HUES64 (cell line): ENCODE data around the gene PLCB1.
"Not testable (repeated sequence)": the region's sequence is repeated elsewhere in the genome, so short reads cannot be mapped to it uniquely, and the experiment has no call there.

Experiments used
- H3K27ac ChIP-seq: 2 replicates; pipeline ENCODE4 v1.7.0; 2013; ENCODE audit warnings: low read depth, low read length, inconsistent platforms
- H3K27me3 ChIP-seq: 2 replicates; pipeline ENCODE4 v1.6.1; 2013; ENCODE audit warnings: mild to moderate bottlenecking, low read length; ENCODE audit not compliant: insufficient read depth
- H3K36me3 ChIP-seq: 2 replicates; pipeline ENCODE4 v1.6.1; 2013; ENCODE audit warnings: mild to moderate bottlenecking, low read length; ENCODE audit not compliant: insufficient read depth
- H3K4me1 ChIP-seq: 2 replicates; pipeline ENCODE4 v1.6.1; 2013; ENCODE audit warnings: mild to moderate bottlenecking, low read length, moderate library complexity; ENCODE audit not compliant: insufficient read depth
- H3K4me3 ChIP-seq: 2 replicates; pipeline ENCODE4 v1.5.1; 2013; ENCODE audit warnings: mild to moderate bottlenecking, low read length, moderate library complexity
- H3K9ac ChIP-seq: 2 replicates; pipeline ENCODE4 v1.6.1; 2013; ENCODE audit warnings: mild to moderate bottlenecking, low read depth, low read length
- H3K9me3 ChIP-seq: 2 replicates; pipeline ENCODE4 v1.6.1; 2013; ENCODE audit warnings: low read depth, low read length; ENCODE audit not compliant: insufficient read depth
- WGBS: fragments of 150-250, 120-280 bp; methylation state at CpG from one replicate; pipeline ENCODE4 v1.1.7; 2013; ENCODE audit warnings: missing lambda C conversion rate; 5-methylcytosine and 5-hydroxymethylcytosine counted together

The PLCB1 gene

GRCh38 chr20:8589956-8590355, 457.9 kb downstream of the PLCB1 start:
- no peaks in the 10 kb centered on the region for H3K9me3 ChIP-seq
- no peaks in the 10 kb centered on the region for H3K4me1 ChIP-seq
- 100% methylated on average over 1 of the region's 4 CpGs for WGBS
- H3K27ac ChIP-seq, result no peak overlapping the region
- no peaks in the 10 kb centered on the region for H3K27me3 ChIP-seq
- no peak overlapping the region for H3K4me3 ChIP-seq
- H3K9ac ChIP-seq, result no peak overlapping the region
- H3K36me3 ChIP-seq, result no peaks in the 10 kb centered on the region

- H3K9me3 ChIP-seq, H3K27me3 ChIP-seq, H3K27ac ChIP-seq, H3K4me1 ChIP-seq, H3K36me3 ChIP-seq: not testable (repeated sequence)
- peak overlapping the region; percentile 38; the same call in 1 of the 2 replicates for H3K9ac ChIP-seq
- 88% methylated on average over 1 of the region's 18 CpGs for WGBS
- H3K4me3 ChIP-seq, result peak overlapping the region; percentile 49
Observed at GRCh38 chr20:8600910-8601541, 469.0 kb downstream of the PLCB1 start.

- peak overlapping the region; percentile 49; the same call in 1 of the 2 replicates for H3K4me3 ChIP-seq
- H3K27ac ChIP-seq, result no peak overlapping the region
- WGBS, result 94% methylated on average over 1 of the region's 1 CpG
- H3K4me1 ChIP-seq, result peaks cover 8% of the 10 kb centered on the region; the same call in 1 of the 2 replicates
- H3K36me3 ChIP-seq, result no peaks in the 10 kb centered on the region
- H3K27me3 ChIP-seq, result no peaks in the 10 kb centered on the region
- H3K9ac ChIP-seq, result no peak overlapping the region
- no peaks in the 10 kb centered on the region for H3K9me3 ChIP-seq
Observed at GRCh38 chr20:8601542-8601912, 469.5 kb downstream of the PLCB1 start.

GRCh38 chr20:8602389-8603116, 470.5 kb downstream of the PLCB1 start:
- Histone ChIP-seq H3K4me1 (peaks cover 8% of the 10 kb centered on the region; the same call in 1 of the 2 replicates), H3K4me3 (no peak overlapping the region), H3K9ac (no peak overlapping the region), H3K36me3 (no peaks in the 10 kb centered on the region), H3K9me3 (no peaks in the 10 kb centered on the region), H3K27ac (no peak overlapping the region), H3K27me3 (no peaks in the 10 kb centered on the region)
- WGBS, result 94% methylated on average over 3 of the region's 3 CpGs

GRCh38 chr20:8608470-8608869, 476.4 kb downstream of the PLCB1 start:
- Histone ChIP-seq H3K36me3 (no peaks in the 10 kb centered on the region), H3K27me3 (no peaks in the 10 kb centered on the region), H3K9me3 (no peaks in the 10 kb centered on the region), H3K4me3 (no peak overlapping the region), H3K27ac (no peak overlapping the region), H3K4me1 (no peaks in the 10 kb centered on the region), H3K9ac (no peak overlapping the region)
- 78% methylated on average over 1 of the region's 1 CpG for WGBS

- Histone ChIP-seq H3K9ac (no peak overlapping the region), H3K36me3 (no peaks in the 10 kb centered on the region), H3K9me3 (no peaks in the 10 kb centered on the region), H3K4me3 (no peak overlapping the region), H3K27me3 (no peaks in the 10 kb centered on the region), H3K4me1 (peaks cover 11% of the 10 kb centered on the region), H3K27ac (no peak overlapping the region)
Observed at GRCh38 chr20:8616792-8617191, 484.7 kb downstream of the PLCB1 start.

- WGBS, result 91% methylated on average over 3 of the region's 3 CpGs
- Histone ChIP-seq H3K9ac (no peak overlapping the region), H3K4me1 (peaks cover 11% of the 10 kb centered on the region), H3K36me3 (no peaks in the 10 kb centered on the region), H3K27me3 (no peaks in the 10 kb centered on the region), H3K9me3 (no peaks in the 10 kb centered on the region), H3K4me3 (no peak overlapping the region), H3K27ac (no peak overlapping the region)
Observed at GRCh38 chr20:8621001-8621400, 488.9 kb downstream of the PLCB1 start.

- no peaks in the 10 kb centered on the region for H3K9me3 ChIP-seq
- H3K36me3 ChIP-seq, result no peaks in the 10 kb centered on the region; the same call in 1 of the 2 replicates
- no peak overlapping the region for H3K9ac ChIP-seq
- H3K4me3 ChIP-seq, result no peak overlapping the region
- WGBS, result 97% methylated on average over 3 of the region's 3 CpGs
- no peaks in the 10 kb centered on the region for H3K4me1 ChIP-seq
- H3K27ac ChIP-seq, result no peak overlapping the region
- H3K27me3 ChIP-seq, result no peaks in the 10 kb centered on the region
Observed at GRCh38 chr20:8624046-8624445, 492.0 kb downstream of the PLCB1 start.

GRCh38 chr20:8624616-8625015, 492.6 kb downstream of the PLCB1 start:
- H3K9me3 ChIP-seq, result no peaks in the 10 kb centered on the region
- H3K27ac ChIP-seq, result no peak overlapping the region
- no peaks in the 10 kb centered on the region for H3K27me3 ChIP-seq
- no peaks in the 10 kb centered on the region for H3K4me1 ChIP-seq
- no peak overlapping the region for H3K4me3 ChIP-seq
- H3K36me3 ChIP-seq, result no peaks in the 10 kb centered on the region; the same call in 1 of the 2 replicates
- H3K9ac ChIP-seq, result no peak overlapping the region

- Histone ChIP-seq H3K4me3 (no peak overlapping the region), H3K36me3 (no peaks in the 10 kb centered on the region; the same call in 1 of the 2 replicates), H3K27me3 (no peaks in the 10 kb centered on the region), H3K9ac (no peak overlapping the region), H3K27ac (no peak overlapping the region), H3K4me1 (no peaks in the 10 kb centered on the region), H3K9me3 (no peaks in the 10 kb centered on the region)
- WGBS, result 95% methylated on average over 5 of the region's 5 CpGs
Observed at GRCh38 chr20:8627340-8628004, 495.4 kb downstream of the PLCB1 start.

GRCh38 chr20:8631271-8631670, 499.2 kb downstream of the PLCB1 start:
- Histone ChIP-seq H3K27me3 (no peaks in the 10 kb centered on the region), H3K4me1 (0 out of 2 replicates have a peak, but pooled peaks cover 2% of the 10 kb centered on the region), H3K4me3 (no peak overlapping the region), H3K36me3 (no peaks in the 10 kb centered on the region; the same call in 1 of the 2 replicates), H3K9me3 (no peaks in the 10 kb centered on the region), H3K27ac (no peak overlapping the region), H3K9ac (no peak overlapping the region)
- WGBS, result 92% methylated on average over 1 of the region's 1 CpG
